Measurements from ENCODE around the gene NOL4L. TPM values are rescaled to one million over a fixed set of nuclear protein-coding genes. Genes with fewer than 3 reads are reported as not detected.

Gene NOL4L
- total RNA-seq, 1 donor from 2014 or later: 106 TPM

DNA sequence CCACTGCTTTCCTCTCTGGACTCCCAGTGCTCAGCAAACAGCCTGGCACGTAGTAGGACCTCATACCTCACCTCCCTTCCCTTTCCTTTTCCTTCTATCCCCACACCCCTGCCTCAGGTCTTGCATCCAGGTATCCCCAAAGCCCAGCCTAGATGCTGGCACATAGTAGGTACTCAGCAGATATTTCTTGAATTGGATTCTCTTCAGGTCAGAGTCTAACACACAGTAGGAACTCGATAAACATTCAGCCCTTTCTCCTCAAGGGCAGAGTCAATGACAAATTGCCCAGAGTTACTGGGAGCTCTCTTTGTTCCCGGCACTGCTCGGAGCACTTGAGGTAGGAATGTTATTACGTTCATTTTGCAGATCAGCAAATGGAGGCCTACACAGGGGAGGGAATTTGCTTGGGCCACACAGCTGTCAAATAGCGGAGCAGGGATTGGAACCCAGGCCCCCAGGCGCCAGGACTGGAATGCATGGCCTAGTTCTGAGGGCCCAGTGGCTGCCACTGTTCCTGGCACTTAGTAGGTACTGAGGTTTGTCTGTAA is 25.9 kb downstream of the NOL4L start:
- H3K4me1 Mint-ChIP-seq (ENCODE audit: low read depth, unreplicated experiment): peaks cover 45% of the 10 kb centered on the region
- H3K27ac Mint-ChIP-seq (ENCODE audit: unreplicated experiment): peak overlapping the region; percentile 36
- peaks cover 30% of the 10 kb centered on the region for H3K27me3 Mint-ChIP-seq (ENCODE audit: unreplicated experiment)
- H3K9me3 Mint-ChIP-seq (ENCODE audit: unreplicated experiment): peaks cover 39% of the 10 kb centered on the region
- DNase-seq: no peak
- TF ChIP-seq, protein P1, sequence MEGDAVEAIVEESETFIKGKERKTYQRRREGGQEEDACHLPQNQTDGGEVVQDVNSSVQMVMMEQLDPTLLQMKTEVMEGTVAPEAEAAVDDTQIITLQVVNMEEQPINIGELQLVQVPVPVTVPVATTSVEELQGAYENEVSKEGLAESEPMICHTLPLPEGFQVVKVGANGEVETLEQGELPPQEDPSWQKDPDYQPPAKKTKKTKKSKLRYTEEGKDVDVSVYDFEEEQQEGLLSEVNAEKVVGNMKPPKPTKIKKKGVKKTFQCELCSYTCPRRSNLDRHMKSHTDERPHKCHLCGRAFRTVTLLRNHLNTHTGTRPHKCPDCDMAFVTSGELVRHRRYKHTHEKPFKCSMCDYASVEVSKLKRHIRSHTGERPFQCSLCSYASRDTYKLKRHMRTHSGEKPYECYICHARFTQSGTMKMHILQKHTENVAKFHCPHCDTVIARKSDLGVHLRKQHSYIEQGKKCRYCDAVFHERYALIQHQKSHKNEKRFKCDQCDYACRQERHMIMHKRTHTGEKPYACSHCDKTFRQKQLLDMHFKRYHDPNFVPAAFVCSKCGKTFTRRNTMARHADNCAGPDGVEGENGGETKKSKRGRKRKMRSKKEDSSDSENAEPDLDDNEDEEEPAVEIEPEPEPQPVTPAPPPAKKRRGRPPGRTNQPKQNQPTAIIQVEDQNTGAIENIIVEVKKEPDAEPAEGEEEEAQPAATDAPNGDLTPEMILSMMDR (IDR thresholded peaks at IDR 0.05; ENCODE audit: partially characterized antibody, unreplicated experiment): no peak
- peak overlapping the region; percentile 9 for H3K4me3 Mint-ChIP-seq (ENCODE audit: unreplicated experiment)
- peaks cover 5% of the 10 kb centered on the region for H3K36me3 Mint-ChIP-seq (ENCODE audit: unreplicated experiment)

DNA sequence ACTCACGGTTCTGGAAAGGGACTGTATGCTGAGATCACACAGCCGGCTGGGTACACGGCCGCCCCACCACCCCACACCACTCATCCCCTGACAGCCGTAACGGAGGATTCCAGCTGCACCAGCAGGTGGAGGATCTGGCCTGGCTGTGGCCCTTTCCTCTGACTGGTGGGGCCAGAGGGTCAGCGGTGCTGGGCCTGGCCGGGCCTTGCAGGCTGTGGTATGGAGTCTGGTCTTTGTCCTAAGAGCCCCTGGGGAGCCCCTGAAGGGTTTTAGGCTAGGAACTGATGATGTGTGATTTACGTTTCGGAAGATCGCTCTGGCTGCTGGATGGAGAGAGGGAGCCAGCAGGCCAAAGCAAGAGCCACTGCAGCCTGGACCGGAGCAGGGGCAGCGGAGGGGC is 26.6 kb downstream of the NOL4L start:
- peak; percentile 76 for DNase-seq
- TF ChIP-seq, protein P1 (IDR thresholded peaks at IDR 0.05; ENCODE audit: partially characterized antibody, unreplicated experiment): no peak
- H3K4me3 Mint-ChIP-seq (ENCODE audit: unreplicated experiment): peak overlapping the region; percentile 30
- peak overlapping the region; percentile 36 for H3K27ac Mint-ChIP-seq (ENCODE audit: unreplicated experiment)
- peaks cover 45% of the 10 kb centered on the region for H3K4me1 Mint-ChIP-seq (ENCODE audit: low read depth, unreplicated experiment)
- peaks cover 26% of the 10 kb centered on the region for H3K27me3 Mint-ChIP-seq (ENCODE audit: unreplicated experiment)
- peaks cover 5% of the 10 kb centered on the region for H3K36me3 Mint-ChIP-seq (ENCODE audit: unreplicated experiment)
- H3K9me3 Mint-ChIP-seq (ENCODE audit: unreplicated experiment): peaks cover 36% of the 10 kb centered on the region

DNA sequence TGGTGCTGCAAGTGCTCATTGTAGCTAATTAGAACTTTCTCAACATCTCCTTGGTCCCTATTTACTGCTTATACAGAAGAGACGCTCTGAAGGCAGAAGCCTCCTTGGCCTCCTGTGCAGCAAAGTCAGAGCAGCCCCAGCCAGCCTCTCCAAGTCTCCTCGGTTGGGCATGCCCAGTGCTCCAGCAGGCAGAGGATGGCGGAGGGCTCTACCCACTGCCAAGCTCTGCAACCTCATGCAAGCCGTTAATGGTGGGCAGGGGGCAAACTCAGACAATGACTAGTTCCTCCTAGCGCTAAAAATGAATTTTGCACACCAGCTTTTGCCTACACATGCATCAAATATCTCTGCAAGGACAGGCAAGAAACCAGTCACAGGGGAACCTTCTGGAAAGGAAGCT is 27.8 kb downstream of the NOL4L start:
- Mint-ChIP-seq H3K9me3 (ENCODE audit: unreplicated experiment) (peaks cover 41% of the 10 kb centered on the region), H3K36me3 (ENCODE audit: unreplicated experiment) (peaks cover 5% of the 10 kb centered on the region), H3K27ac (ENCODE audit: unreplicated experiment) (peak overlapping the region; percentile 14), H3K4me3 (ENCODE audit: unreplicated experiment) (no peak overlapping the region), H3K4me1 (ENCODE audit: low read depth, unreplicated experiment) (peaks cover 45% of the 10 kb centered on the region), H3K27me3 (ENCODE audit: unreplicated experiment) (peaks cover 24% of the 10 kb centered on the region)
- TF ChIP-seq, protein P1 (IDR thresholded peaks at IDR 0.05; ENCODE audit: partially characterized antibody, unreplicated experiment): no peak
- DNase-seq: no peak

DNA sequence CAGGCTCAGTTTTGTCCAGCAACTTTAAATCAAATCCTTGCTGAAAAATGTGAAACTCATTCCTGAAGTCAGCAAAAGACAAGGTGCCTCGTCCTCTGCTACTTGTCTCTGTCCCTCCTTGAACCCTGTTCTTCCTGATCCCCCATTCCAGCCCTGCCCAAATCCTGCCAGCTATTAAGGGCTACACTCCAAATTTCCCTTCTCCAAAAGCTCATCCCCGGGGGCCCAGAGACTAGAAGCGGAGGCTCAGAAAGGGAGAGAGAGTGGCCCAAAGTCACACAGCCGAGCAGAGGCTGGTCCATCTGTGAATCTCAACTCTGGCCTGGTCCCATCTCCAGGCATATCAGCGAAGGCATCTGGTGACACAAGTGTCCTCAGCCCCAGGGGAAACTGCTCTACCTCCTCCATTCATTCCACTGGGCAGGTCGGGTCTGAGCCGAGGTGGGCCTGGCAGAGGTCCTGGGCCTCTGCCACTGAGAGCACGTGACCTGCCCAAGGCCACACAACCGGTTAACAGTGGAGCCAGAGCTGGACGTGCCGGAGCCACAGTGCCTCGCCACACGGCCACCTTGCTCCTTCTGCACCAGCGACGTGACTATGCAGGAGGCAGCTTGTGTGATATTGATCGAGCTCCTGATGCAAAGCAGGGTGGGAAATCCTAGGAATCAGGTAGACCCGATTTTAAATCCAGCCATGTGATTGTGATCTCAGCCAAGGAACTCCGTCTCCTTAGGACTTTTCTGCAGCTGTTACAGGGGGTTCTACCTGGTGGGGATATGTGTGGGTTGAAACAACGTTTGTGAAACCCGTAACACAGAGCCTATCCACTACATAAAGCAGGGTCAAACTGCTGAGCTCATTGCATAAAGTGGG is 28.6 kb downstream of the NOL4L start:
- TF ChIP-seq, protein P1 (IDR thresholded peaks at IDR 0.05; ENCODE audit: partially characterized antibody, unreplicated experiment): no peak
- Mint-ChIP-seq H3K4me3 (ENCODE audit: unreplicated experiment) (no peak overlapping the region), H3K27me3 (ENCODE audit: unreplicated experiment) (peaks cover 18% of the 10 kb centered on the region), H3K9me3 (ENCODE audit: unreplicated experiment) (peaks cover 39% of the 10 kb centered on the region), H3K4me1 (ENCODE audit: low read depth, unreplicated experiment) (peaks cover 39% of the 10 kb centered on the region), H3K36me3 (ENCODE audit: unreplicated experiment) (peaks cover 5% of the 10 kb centered on the region), H3K27ac (ENCODE audit: unreplicated experiment) (peak overlapping the region; percentile 14)
- DNase-seq: no peak

DNA sequence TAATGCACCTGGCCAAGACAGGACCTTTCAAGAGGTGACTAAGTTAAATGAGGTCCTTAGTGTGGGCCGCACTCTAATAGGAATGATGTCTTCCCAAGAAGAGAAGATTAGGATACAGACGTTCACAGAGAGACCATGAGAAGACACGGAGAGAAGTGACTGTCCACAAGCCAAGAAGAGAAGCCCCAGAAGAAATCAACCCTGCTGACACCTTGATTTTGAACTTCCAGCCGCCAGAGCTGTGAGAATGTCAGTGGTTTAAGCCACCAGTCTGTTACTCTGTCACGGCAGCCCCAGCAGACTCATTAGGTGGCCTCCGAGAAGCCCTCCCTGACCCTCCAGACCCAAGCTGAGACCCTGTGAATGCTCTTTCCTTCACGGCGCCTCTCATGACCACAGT is 29.5 kb downstream of the NOL4L start:
- H3K4me1 Mint-ChIP-seq (ENCODE audit: low read depth, unreplicated experiment): peaks cover 32% of the 10 kb centered on the region
- peaks cover 40% of the 10 kb centered on the region for H3K9me3 Mint-ChIP-seq (ENCODE audit: unreplicated experiment)
- H3K4me3 Mint-ChIP-seq (ENCODE audit: unreplicated experiment): no peak overlapping the region

More for the DNA sequence above, 29.5 kb downstream of the NOL4L start:
- TF ChIP-seq, protein P1 (IDR thresholded peaks at IDR 0.05; ENCODE audit: partially characterized antibody, unreplicated experiment): no peak
- Mint-ChIP-seq H3K36me3 (ENCODE audit: unreplicated experiment) (peaks cover 10% of the 10 kb centered on the region), H3K27me3 (ENCODE audit: unreplicated experiment) (peaks cover 16% of the 10 kb centered on the region), H3K27ac (ENCODE audit: unreplicated experiment) (no peak overlapping the region)
- no peak for DNase-seq
